ENCODE measurements around the gene DCPS. TPM values are rescaled to one million over a fixed set of nuclear protein-coding genes. Genes with fewer than 3 reads are reported as not detected.

DCPS gene
- total RNA-seq, 1 donor = 8.3 TPM

GRCh38 chr11:126334659-126335462, 31.0 kb downstream of the DCPS start:
- Histone ChIP-seq H3K4me2 (ENCODE audit: insufficient read depth, low read length) (no peak overlapping the region), H3K4me1 (ENCODE audit: insufficient read depth, low read length) (peaks cover 26% of the 10 kb centered on the region), H3K4me3 (ENCODE audit: insufficient read depth, low read length) (no peak overlapping the region), H2AFZ (ENCODE audit: low read length) (no peak overlapping the region), H3K79me2 (ENCODE audit: insufficient read depth, low read length) (no peaks in the 10 kb centered on the region), H3K9me3 (ENCODE audit: low read depth, low read length) (no peaks in the 10 kb centered on the region), H4K20me1 (ENCODE audit: insufficient read depth, low read length) (peaks cover 3% of the 10 kb centered on the region), H3K27ac (ENCODE audit: low read depth, low read length) (no peak overlapping the region), H3K27me3 (ENCODE audit: insufficient read depth, low read length) (no peaks in the 10 kb centered on the region), H3K36me3 (ENCODE audit: insufficient read depth, low read length) (no peaks in the 10 kb centered on the region)
- DNase-seq (ENCODE audit: insufficient read length, low spot score, missing footprints) = peak; percentile 88
- no peak for TF ChIP-seq CTCF (IDR thresholded peaks at IDR 0.05; ENCODE audit: extremely low read depth, low read depth, low read length)

GRCh38 chr11:126335463-126335760, 31.6 kb downstream of the DCPS start:
- Histone ChIP-seq H3K27ac (ENCODE audit: low read depth, low read length) (no peak overlapping the region), H2AFZ (ENCODE audit: low read length) (no peak overlapping the region), H3K27me3 (ENCODE audit: insufficient read depth, low read length) (no peaks in the 10 kb centered on the region), H4K20me1 (ENCODE audit: insufficient read depth, low read length) (peaks cover 3% of the 10 kb centered on the region), H3K9me3 (ENCODE audit: low read depth, low read length) (no peaks in the 10 kb centered on the region), H3K4me2 (ENCODE audit: insufficient read depth, low read length) (no peak overlapping the region), H3K4me3 (ENCODE audit: insufficient read depth, low read length) (no peak overlapping the region), H3K79me2 (ENCODE audit: insufficient read depth, low read length) (no peaks in the 10 kb centered on the region), H3K4me1 (ENCODE audit: insufficient read depth, low read length) (peaks cover 26% of the 10 kb centered on the region), H3K36me3 (ENCODE audit: insufficient read depth, low read length) (no peaks in the 10 kb centered on the region)
- no peak for DNase-seq (ENCODE audit: insufficient read length, low spot score, missing footprints)
- no peak for TF ChIP-seq CTCF (IDR thresholded peaks at IDR 0.05; ENCODE audit: extremely low read depth, low read depth, low read length)

- Histone ChIP-seq H3K27ac (ENCODE audit: low read depth, low read length) (no peak overlapping the region), H3K4me3 (ENCODE audit: insufficient read depth, low read length) (no peak overlapping the region), H3K36me3 (ENCODE audit: insufficient read depth, low read length) (no peaks in the 10 kb centered on the region), H2AFZ (ENCODE audit: low read length) (no peak overlapping the region), H3K4me1 (ENCODE audit: insufficient read depth, low read length) (peaks cover 26% of the 10 kb centered on the region), H3K79me2 (ENCODE audit: insufficient read depth, low read length) (no peaks in the 10 kb centered on the region), H3K27me3 (ENCODE audit: insufficient read depth, low read length) (no peaks in the 10 kb centered on the region), H4K20me1 (ENCODE audit: insufficient read depth, low read length) (peaks cover 3% of the 10 kb centered on the region), H3K4me2 (ENCODE audit: insufficient read depth, low read length) (no peak overlapping the region), H3K9me3 (ENCODE audit: low read depth, low read length) (no peaks in the 10 kb centered on the region)
- no peak for TF ChIP-seq CTCF (IDR thresholded peaks at IDR 0.05; ENCODE audit: extremely low read depth, low read depth, low read length)
- DNase-seq (ENCODE audit: insufficient read length, low spot score, missing footprints) = no peak
These were observed 32.3 kb downstream of the DCPS start for GRCh38 chr11:126336138-126336541.

DNA sequence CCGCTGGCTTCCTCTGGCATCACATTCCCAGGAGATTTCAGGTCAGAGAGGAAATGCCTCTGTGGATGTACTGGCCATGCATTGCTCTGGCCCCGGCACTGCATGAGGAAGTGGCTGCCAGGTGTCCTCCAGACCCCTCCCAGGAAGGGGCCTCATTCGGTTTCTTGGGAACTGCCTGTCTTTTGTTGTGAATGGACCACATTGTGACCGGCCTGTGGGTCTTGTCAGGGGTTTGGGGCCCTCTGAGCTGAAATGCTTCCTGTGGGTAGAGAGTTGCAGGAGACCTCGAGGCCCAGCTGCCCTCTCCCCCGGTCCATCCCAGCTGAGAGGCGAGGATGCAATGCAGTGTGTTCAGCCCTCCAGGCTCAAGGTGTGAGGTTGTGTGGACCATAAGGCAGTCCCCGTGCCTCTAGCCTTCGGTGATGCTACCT, 32.8 kb downstream of the DCPS start:
- peaks cover 31% of the 10 kb centered on the region for H3K4me1 ChIP-seq (ENCODE audit: insufficient read depth, low read length)
- H3K79me2 ChIP-seq (ENCODE audit: insufficient read depth, low read length) = no peaks in the 10 kb centered on the region
- no peaks in the 10 kb centered on the region for H3K36me3 ChIP-seq (ENCODE audit: insufficient read depth, low read length)
- no peak for DNase-seq (ENCODE audit: insufficient read length, low spot score, missing footprints)
- no peak for TF ChIP-seq CTCF (IDR thresholded peaks at IDR 0.05; ENCODE audit: extremely low read depth, low read depth, low read length)
- no peaks in the 10 kb centered on the region for H3K9me3 ChIP-seq (ENCODE audit: low read depth, low read length)
- no peaks in the 10 kb centered on the region for H3K27me3 ChIP-seq (ENCODE audit: insufficient read depth, low read length)
- H2AFZ ChIP-seq (ENCODE audit: low read length) = no peak overlapping the region
- H3K4me3 ChIP-seq (ENCODE audit: insufficient read depth, low read length) = no peak overlapping the region
- no peak overlapping the region for H3K4me2 ChIP-seq (ENCODE audit: insufficient read depth, low read length)
- H3K27ac ChIP-seq (ENCODE audit: low read depth, low read length) = no peak overlapping the region
- H4K20me1 ChIP-seq (ENCODE audit: insufficient read depth, low read length) = peaks cover 3% of the 10 kb centered on the region

Data from osteoblast (primary cell).